ENCODE results near the gene EZH2.

EZH2 gene

DNA sequence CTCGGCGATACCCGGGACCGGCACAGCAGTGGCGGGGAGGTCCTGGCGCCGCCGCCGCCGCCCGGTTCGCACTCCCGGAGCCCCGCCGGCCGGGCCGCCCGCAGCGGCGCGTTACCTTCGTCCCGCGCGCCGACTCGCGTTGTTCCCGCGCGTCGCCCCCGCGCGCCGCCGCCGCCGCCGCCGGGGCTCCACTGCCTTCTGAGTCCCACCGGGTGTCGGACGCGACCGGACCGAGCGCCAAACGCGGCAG is at the start of gene EZH2:
TSS of gene EZH2 (minus strand) at position 243 of the 250 bp plus-strand sequence. CDS start 36,993 bp downstream, outside the sequence.
- TF ChIP-seq, protein P1, sequence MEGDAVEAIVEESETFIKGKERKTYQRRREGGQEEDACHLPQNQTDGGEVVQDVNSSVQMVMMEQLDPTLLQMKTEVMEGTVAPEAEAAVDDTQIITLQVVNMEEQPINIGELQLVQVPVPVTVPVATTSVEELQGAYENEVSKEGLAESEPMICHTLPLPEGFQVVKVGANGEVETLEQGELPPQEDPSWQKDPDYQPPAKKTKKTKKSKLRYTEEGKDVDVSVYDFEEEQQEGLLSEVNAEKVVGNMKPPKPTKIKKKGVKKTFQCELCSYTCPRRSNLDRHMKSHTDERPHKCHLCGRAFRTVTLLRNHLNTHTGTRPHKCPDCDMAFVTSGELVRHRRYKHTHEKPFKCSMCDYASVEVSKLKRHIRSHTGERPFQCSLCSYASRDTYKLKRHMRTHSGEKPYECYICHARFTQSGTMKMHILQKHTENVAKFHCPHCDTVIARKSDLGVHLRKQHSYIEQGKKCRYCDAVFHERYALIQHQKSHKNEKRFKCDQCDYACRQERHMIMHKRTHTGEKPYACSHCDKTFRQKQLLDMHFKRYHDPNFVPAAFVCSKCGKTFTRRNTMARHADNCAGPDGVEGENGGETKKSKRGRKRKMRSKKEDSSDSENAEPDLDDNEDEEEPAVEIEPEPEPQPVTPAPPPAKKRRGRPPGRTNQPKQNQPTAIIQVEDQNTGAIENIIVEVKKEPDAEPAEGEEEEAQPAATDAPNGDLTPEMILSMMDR (conservative IDR thresholded peaks at IDR 0.05; ENCODE audit: low read length): no peak
- no peak for DNase-seq (ENCODE audit: low read depth)

DNA sequence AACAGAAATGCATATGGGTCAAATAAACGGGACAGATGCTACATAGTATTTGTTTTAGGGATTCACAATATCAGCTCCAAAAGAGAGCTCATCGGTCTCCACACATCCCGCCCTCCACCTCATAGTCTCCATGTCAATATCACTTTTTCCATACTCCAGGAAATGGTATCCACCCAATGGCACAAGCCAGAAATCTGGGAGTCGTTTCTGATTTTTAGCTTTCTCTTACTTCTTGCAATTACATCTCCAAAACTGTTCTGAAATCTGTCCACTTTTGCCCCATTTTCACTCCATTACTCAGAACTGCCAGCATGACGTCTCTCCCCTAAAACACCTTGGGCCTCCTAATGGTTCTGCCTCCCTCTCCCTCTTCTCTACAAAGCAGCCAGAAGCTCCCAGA is 47.4 kb upstream of the EZH2 start:
- TF ChIP-seq, protein P1 (conservative IDR thresholded peaks at IDR 0.05; ENCODE audit: low read length): no peak

More for the DNA sequence above, at the start of gene EZH2:
- H3K4me3 ChIP-seq (ENCODE audit: low read length): peak within 1 kb of the TSS; percentile 80

DNA sequence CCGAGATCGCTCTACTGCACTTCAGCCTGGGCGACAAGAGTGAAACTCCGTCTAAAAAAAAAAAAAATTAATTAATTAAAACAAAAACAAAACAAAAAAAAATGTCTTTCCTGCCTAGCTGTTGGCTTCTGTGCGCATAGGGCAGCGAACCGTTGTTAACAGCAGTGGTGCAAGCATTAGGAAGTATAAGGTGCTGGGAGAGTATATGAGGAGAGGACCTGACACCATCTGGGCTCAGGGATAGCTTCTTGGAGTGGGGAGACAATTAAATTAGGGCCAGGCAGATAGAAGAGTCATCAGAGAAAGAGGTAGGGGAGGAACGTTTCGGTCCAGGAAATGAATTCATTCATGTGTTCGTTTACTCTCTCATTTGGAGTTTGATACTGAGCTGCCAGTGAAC is 46.2 kb upstream of the EZH2 start:
- DNase-seq (ENCODE audit: low read depth): no peak
- TF ChIP-seq, protein P1 (conservative IDR thresholded peaks at IDR 0.05; ENCODE audit: low read length): no peak
- no peak overlapping the region for H3K4me3 ChIP-seq (ENCODE audit: low read length)

More for the DNA sequence above, 47.4 kb upstream of the EZH2 start:
- H3K4me3 ChIP-seq (ENCODE audit: low read length): no peak overlapping the region
- DNase-seq (ENCODE audit: low read depth): no peak

DNA sequence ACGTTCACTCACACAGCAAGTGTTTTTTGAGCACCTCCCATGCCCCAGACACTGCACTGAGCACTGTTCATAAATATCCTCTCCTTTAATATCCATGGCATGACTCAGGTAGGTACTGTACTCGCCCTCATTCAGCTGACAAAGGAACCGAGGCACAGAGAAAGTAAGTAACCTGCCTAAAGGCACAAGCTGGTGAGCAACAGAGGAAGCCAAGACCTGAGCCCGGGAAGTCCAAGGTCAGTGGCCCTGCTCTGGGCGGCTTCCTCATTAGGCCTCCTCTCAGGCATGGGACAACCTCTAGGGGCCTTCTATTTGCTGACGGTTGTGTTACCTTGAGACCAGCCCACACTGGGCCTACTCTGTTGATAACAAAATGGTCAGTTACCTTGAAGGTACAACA is 45.1 kb upstream of the EZH2 start:
- TF ChIP-seq, protein P1 (conservative IDR thresholded peaks at IDR 0.05; ENCODE audit: low read length): no peak
- no peak overlapping the region for H3K4me3 ChIP-seq (ENCODE audit: low read length)
- no peak for DNase-seq (ENCODE audit: low read depth)

DNA sequence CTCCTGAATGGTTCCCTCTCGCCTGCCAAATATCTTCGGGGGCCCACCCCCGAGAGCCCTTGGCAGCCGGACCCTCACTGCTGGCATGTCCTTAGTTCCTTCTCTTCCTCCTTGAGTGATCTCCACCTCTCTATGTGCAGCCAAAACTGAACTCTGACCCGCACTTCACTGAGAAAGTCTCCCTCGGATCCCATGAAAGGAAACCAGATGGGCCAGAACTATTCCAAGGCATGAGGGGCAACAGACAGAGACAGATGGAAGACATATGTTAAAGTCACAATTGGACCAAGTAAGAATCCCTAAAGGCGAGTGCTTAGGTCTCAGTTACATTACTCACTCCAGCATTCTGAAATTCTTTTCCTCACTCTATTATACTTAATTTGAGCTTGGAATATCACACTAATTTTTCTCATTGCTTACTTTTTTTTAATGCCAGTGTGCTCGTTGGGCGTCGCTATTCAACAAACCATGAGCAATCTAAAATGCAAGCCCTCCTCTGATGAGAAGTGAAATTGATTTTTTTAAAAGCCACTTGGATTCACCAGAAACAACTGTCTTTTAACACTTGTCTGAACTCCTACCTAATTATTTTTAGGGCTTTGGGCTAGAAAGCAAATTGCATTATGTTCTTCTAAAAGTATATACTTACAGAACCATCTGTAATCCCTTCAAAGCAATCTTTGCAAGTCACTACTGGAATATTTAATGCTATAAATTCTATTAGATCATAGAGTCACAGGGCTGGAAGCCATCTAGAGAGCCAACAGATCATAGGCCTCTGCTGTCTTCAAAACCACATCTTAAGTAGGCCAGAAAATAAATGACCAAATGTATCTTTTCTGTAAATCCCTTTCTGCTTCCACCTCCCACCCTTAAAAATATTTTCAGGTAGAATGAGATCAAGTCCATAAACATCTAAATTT is 43.3 kb upstream of the EZH2 start:
- TF ChIP-seq, protein P1 (conservative IDR thresholded peaks at IDR 0.05; ENCODE audit: low read length): no peak
- H3K4me3 ChIP-seq (ENCODE audit: low read length): no peak overlapping the region
- DNase-seq (ENCODE audit: low read depth): peak; percentile 35

DNA sequence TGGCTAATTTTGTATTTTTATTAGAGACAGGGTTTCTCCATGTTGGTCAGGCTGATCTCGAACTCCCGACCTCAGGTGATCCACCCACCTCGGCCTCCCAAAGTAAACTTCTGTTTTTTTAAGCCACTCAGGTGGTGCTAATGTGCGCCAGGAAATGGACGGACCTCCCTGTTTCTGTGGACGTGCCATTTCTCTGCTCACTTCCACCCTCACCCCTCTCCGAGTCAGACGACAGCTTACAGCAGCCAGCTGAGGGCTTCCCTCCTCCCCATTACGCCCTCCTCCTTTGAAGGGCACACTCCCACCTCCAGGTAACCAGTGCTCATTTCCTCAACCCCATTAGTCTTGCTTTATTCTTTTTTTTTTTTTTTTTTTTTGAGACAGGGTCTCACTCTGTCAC is 41.7 kb upstream of the EZH2 start:
- TF ChIP-seq, protein P1 (conservative IDR thresholded peaks at IDR 0.05; ENCODE audit: low read length): no peak

DNA sequence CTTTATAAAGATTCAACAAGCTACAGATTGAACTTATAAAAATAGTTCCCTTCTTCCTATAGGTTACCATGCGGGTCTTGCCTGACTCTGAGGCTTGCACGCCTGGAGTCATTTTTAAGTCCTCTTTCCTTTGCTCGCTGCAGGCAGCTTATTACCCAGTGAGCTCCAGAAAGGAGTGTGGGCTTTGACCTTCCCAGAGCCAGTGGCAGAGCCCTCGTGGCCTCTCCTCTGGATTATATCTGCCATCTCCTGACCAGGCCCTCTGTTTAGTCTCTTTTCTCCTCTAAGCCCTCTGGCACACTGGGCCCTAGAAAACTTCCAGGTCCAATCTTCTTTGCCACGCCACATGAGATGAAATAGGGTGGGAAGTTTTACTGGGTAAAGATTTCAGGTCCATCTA is 39.9 kb upstream of the EZH2 start:
- TF ChIP-seq, protein P1 (conservative IDR thresholded peaks at IDR 0.05; ENCODE audit: low read length): no peak
- DNase-seq (ENCODE audit: low read depth): no peak
- H3K4me3 ChIP-seq (ENCODE audit: low read length): no peak overlapping the region

More for the DNA sequence above, 41.7 kb upstream of the EZH2 start:
- DNase-seq (ENCODE audit: low read depth): no peak
- H3K4me3 ChIP-seq (ENCODE audit: low read length): no peak overlapping the region

Measured in AG10803 (cell line).